NCI-H146 treated with DMSO at 0.1 percent for 48 hours (cell line): ENCODE measurements around the gene KLHL12.

Experiments used
- DNase-seq: peaks from one replicate; lab custom pipeline; 2025; ENCODE audit not compliant: unreplicated experiment; lab: John Stamatoyannopoulos, UW

The KLHL12 gene

GRCh38 chr1:202844259-202844658 lies 82.8 kb downstream of the KLHL12 start:
- no peak for DNase-seq

DNA sequence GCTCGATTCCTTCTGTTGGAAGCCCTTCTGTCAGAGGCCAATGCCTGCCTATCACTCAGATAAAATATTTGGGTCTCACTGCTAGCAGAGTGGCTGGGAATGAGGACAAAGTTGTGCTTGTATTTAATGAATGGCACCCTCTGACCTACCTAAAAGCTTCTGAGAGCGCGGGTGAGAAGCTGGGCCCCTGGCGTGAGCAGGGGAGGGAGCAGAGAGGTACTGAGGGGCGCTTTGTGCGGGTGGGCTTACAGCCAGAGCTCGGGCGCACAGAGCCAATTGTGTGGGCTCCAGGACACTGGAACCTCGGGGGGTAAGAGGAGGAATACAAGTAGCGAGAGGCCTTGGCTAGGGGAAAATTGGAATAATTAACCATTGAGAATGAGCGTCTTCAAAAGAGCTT lies 84.0 kb downstream of the KLHL12 start:
- no peak for DNase-seq
